Activated T-cell treated with anti-CD3 and anti-CD28 coated beads for 4 hours (primary cell): Measurements from ENCODE around the gene DDX10.
"Not testable (repeated sequence)": the region's sequence is repeated elsewhere in the genome, so short reads cannot be mapped to it uniquely, and the experiment has no call there.

Experiments
- DNase-seq: peaks from one replicate; pipeline ENCODE4 v3.0.0-alpha.2; 2020

DDX10 gene

DNA sequence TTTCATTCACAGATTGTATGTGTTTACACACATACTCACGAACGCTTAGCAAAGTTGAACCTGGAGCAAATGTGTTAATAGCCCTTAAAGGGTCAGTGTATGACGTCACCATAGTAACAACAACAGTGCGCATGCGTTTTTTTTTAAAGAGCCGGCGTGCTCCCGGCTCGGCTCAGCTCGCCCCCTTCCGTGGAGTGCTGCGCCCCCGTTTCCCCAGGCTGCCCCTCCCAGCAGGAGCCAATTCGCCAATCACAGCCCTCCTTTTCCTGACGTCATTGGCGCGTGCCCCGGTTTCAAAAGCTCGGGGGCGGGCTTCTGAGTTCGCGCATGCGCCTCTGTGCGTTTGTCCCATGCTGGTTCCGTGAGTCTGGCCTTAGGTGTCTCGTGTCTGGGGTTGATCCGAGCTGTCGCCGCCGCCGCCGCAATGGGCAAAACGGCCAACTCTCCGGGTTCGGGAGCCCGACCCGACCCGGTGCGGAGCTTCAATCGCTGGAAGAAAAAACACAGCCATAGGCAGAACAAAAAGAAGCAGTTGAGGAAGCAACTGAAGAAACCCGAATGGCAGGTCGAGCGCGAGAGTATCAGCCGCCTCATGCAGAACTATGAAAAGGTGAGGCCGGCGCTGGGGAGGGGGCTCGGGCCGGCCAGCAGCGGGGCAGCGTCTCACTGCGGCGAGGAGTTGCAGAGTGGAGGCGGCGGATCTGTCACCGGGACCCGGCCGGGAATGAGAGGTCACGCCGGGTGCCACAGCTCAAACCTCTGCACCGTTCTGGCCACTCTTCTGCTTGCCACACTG is at the start of gene DDX10:
DDX10 (plus strand) TSS at position 340 of the 796 bp plus-strand sequence; CDS start at position 425, 85 bp downstream.
- peak; percentile 98 for DNase-seq

DNA sequence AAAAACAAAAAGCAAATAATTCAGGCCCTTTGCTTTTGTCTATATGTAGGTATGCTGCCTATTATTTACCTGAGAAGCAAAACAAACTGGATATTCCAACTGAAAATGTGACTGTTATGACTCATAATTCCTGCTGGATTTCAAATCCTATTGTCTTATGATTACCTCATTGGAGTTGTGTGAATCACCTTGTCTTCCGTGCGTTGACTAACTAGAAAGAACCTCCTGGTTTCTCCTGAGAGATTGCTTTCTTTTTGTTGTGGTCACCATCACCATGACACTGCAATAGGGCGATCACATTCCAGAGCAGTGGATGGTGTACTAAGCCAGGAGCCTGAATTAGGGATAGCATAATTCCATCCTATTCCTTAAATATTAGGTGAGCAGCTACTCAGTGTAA is 48.3 kb upstream of the DDX10 start:
- DNase-seq = no peak

DNA sequence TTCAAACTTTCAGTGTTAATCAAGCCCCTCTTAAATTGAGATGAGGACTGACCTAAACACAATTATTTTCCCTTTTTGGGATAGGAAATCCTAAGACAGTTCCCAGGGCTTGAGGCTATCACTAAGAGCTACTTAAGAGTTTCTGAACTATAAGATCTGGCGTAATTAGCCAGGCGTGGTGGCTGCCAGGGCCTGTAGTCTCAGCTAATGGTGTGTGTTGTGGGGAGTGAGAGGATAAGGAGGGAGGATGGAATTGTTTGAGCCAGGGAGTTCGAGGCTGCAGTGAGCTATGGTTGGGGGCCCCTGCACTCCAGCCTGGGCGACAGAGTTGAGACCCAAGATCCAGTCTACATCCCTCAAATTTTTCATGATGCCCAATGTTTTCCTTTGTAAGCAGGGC is 47.8 kb upstream of the DDX10 start:
- no peak for DNase-seq

DNA sequence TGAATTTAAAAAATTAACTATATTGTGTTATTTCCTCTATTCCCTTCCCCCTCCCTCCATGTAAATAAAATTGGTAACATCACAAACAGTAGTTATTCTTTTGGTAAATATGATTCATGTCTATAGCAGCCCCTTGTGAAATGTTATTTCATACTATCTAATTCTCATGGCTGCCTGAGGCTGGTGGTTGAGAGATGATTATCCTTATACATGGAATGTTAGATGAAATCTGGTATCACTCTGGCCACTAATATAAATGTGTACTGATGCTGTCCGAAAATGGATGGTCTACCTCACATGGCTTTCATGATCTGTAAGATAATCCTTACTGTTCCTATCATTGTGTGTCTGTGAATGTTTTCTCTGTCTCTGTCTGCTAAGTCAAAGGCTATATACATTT is 46.3 kb upstream of the DDX10 start:
- no peak for DNase-seq

DNA sequence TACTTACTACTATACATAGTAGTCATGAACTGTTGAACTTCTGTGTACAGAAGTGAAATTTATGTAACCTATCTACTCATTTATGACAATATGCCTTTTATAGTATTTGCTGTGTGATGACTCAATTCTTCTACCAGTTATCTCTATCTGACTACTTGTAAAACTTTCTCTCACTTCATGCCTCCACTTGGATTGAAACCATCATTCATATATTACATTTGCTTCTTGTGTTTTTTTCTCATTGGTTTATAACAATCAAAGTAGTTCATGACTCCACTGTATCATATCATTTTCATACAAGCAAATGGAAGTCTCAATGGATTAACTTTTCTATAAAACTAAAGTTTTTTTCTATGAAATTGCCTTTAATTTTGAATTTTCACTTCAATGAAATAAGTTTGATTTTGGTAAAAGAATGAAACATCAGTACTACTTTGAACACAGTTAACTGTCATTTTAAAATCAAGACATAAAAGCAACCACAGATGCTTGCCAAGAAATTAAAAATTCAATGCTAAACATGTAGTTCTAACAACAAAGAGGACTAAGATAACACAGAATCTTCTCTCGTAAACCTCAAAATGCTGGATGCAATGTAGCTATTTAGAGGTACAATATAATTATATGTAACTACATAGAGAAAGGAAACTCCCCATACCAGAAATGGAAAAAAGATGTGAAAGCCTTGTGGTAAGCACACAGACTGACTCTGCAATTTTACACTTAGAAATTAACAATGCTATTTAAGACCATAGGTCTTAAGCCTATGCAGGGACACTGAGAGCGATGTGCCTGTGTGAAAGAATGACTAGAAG is 43.7 kb upstream of the DDX10 start:
- DNase-seq = no peak

DNA sequence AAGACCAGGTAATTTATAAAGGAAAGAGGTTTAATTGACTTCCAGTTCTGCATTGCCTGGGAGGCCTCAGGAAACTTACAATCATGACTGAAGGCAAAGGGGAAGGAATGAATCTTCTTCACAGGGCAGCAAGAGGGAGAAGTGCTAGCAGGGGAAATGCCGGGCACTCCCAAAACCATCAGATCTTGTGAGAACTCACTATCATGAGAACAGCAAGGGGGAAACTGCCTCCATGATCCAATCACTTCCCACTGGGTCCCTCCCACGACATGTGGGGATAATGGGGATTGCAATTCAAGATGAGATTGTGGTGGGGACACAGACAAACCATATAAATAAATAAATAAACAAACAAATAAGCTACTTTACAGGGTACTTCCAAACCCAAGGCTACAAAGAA is 42.5 kb upstream of the DDX10 start:
- no peak for DNase-seq

DNA sequence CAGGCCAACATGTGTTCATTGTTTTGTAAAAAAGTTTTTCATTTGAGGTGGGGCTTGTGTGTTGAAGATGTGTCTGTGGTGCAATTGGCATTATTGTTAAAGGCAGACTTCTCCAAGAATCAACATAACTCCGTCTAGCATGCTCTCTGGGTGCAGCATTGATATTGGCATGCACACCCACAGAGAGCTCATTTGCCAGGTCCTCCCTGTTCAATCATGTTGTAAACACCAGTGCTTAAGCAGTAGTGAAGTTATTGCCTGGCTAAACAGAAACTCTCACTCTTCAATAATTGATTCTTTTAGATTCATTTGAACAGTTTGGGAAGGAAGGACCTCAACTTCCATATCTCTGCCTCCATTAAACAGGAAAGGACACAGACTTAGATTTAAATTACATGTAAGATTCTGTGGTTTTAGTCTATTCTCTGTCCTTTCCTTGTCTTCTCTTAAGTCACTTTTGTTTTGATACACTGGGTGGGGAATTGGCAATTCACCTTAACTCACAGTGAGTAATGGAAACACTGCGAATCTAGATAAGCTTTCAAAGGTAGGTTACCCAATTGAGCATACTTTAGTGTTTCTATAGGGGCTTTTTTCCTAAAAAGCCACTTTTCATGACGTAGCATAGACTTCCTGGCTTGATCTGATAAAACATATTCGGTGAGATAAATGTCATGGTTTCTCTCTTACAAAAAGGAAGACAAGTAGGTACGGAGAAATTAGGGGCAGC is 40.5 kb upstream of the DDX10 start:
- no peak for DNase-seq

DNA sequence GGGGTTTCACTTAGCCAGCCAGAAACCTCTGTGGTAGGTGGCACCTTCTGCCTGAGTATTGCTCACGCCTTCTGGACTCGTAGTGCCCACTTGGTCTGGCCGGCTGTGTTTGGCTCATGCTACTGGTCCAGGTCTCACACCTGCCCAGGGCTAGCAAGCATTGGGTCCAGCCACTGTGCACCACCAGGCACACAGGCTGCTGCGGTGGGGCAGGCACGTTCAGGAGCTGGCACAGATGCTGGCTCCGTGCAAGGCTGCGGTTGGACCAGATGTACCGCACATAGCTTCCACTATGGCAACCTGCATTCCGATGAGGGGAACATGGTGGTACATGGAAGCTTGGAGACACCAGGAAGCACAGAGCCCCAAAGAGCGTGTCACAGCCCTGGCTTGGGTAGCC is 36.5 kb upstream of the DDX10 start:
- no peak for DNase-seq

DNA sequence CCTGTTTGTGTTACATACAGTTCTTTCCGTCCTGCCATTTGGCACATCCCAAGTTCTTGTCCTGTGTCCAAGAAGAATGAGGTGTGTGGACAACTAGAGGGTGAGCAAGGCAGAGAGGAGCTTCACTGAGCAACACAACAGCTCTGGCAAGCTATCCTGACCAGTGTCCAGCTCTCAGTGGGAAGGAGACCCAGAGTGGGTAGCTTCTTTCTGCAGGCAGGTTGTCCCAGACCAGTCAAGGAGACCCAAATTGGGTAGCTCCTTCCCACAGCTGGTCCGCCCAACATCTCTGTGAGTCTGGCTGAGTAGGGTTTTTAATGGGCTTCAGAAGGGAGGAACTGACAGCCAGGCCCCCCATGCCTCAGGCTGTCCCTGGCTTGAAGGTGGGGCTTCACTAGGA is 36.1 kb upstream of the DDX10 start:
- no peak for DNase-seq

DNA sequence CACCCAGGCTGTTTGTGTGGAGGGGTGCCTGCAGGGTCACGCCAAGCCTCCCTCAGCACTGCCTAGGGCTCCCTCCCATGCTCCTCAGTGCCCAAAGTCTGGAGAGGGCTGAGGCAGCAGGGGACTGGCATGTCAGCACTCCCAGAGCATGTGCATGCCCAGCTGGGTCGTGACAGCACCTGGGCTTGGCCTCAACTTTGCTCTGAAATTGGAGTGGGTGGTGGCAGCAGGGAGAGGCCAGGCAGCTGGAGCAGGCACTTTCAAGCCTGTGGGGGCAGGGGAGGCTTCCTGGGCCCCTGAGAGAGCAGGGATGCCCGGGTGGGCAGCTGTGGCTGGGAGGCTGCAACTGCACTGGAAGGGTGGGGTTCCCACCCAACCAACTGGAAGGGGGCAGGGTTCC is 35.6 kb upstream of the DDX10 start:
- DNase-seq = no peak

DNA sequence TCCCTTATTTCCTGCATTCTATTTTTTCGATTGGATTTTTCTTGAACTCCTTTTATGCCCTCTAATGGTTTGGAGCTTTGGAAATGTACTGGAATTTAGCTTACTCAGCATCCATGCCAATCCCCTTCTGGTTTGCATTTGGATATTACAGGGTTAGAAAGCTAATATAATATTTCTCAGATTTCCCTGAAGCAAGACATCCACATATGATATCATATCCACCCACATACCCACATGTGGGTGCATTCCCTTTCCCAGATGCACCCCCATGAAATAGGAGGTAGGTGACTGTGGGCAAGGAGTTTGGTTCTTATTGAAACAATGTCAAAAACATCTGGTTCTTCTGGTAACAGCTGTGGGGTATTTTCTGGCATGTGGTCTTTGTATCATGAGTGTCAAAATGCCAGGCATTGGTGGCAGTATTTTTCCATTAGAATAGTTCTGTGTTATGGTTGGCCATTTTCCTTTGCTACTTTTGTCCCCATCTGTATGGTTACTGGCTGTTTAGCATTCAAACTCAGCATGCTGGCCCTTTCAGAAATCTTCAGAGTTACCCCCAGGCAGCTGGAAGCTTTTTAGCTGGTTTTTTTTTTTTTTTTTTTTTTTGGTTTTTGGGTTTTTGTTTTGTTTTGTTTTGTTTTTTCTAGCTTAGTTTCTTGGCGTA is 32.7 kb upstream of the DDX10 start:
- no peak for DNase-seq

DNA sequence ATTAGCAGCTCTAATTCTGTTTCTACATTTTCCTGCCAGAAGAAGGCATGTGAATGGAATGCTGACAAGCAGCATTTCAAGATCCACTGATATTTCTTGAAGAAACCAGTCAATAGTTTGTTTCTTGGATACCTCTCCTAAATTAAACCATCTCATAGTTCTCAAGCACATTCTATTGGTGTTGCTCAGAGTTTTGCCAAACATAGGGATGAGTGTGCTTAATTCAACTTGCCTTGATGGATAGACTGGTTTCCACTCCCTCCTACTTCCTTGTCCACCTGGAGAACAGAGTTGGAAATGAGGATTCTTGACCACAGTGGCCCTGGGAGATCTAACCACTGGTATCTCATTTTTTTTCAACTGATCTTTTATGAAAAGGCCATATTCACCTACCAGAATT is 29.8 kb upstream of the DDX10 start:
- DNase-seq = no peak

DNA sequence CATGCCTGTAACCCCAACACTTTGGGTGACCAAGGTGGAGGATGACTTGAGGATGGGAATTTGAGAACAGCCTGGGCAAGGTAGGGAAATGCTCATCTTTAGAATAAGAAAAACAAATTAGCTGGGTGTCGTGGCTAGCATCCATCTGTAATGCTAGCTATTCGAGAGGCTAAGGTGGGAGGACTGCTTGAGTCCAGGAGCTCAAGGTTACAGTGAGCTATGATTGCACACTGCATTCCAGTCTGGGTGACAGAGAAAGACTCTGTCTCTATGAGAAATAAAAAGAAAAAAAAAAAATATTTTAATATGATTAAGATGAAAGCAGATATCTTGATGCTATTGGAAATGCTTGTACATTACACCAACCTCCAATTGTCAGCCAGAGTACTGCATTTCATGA is 28.6 kb upstream of the DDX10 start:
- no peak for DNase-seq

DNA sequence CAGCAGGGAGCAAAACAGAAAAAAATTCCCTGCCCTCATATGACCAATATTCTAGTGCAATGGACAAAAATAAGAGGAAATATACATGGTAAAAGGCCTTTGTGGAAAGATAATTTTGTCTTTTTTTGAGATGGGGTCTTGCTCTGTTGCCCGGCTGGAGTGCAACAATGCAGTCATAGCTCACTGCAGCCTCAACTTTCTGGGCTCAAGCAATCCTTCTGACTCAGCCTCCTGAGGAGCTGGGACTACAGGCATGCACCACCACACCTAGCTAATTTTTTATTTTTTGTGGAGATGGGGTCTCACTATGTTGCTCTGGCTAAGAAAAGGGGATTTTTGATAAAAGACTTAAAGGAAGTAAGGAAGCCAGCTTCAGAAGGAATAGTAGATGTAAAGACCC is 25.7 kb upstream of the DDX10 start:
- no peak for DNase-seq

DNA sequence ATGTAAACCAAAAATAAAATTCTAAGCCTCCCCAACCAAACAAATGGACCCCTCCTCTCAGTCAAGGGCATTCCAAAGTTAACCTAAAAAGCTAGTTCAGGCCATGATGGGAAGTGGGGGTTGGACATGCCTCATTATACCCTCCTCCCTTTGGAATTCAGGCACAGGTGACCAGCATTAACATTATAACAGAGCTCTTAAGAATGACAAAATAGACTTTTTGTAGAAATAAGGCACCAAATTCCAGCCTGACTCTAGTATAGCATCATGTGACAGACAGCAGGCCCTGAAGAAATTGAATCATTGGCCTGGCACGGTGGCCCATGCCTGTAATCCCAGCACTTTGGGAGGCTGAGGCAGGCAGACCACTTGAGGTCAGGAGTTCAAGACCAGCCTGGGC is 23.1 kb upstream of the DDX10 start:
- not testable (repeated sequence) for DNase-seq

DNA sequence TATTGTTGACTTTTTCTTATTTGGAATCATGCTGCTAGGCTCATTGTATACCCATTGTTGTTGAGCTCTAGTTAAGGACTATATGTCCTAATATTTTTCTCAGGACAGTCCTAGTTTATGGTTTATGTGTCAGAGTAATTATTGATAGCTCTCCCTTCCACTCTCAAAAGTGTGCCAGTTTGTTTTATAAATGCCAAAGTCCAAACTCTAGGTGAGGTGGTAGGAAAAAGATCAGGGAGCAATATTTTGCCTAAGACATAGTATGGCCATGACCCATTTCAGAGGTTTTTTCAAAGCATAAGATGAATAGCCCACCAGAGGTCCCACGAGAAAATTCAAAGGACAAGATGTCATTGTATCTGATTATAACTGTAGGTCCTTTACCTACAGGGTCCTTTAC is 20.9 kb upstream of the DDX10 start:
- no peak for DNase-seq

DNA sequence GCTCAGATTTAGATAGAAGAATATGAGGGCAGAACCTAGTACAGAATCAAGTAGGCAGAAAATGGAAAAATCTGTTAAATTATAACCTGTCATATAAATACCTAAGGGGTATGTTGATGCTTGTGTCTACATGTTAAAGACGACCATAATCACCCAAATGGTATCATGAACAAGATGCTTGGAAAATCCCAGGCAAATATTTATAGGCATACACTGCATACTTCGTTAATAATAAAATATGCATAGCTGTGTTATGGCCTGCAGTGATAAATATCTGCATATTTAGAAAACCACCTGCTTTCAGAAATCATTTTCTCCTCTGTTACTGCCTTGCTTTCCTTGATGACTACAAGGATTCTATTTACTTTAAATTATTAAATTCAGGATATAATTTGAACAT is 18.9 kb upstream of the DDX10 start:
- DNase-seq = no peak

DNA sequence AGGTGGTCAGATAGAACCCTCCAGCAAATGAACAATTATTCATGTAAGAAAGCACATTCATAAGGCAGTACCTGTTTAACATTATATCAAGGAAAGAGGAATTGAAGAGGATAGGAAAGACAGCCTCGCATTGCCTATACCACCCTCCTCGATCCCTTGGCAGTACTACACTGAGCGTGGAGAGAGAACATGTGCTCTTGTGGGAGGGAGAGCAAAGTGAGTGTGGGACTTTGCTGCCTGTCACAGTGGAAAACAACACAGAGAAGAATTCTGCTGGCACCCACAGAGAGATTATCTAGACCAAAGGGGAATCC is 17.5 kb upstream of the DDX10 start:
- no peak for DNase-seq

DNA sequence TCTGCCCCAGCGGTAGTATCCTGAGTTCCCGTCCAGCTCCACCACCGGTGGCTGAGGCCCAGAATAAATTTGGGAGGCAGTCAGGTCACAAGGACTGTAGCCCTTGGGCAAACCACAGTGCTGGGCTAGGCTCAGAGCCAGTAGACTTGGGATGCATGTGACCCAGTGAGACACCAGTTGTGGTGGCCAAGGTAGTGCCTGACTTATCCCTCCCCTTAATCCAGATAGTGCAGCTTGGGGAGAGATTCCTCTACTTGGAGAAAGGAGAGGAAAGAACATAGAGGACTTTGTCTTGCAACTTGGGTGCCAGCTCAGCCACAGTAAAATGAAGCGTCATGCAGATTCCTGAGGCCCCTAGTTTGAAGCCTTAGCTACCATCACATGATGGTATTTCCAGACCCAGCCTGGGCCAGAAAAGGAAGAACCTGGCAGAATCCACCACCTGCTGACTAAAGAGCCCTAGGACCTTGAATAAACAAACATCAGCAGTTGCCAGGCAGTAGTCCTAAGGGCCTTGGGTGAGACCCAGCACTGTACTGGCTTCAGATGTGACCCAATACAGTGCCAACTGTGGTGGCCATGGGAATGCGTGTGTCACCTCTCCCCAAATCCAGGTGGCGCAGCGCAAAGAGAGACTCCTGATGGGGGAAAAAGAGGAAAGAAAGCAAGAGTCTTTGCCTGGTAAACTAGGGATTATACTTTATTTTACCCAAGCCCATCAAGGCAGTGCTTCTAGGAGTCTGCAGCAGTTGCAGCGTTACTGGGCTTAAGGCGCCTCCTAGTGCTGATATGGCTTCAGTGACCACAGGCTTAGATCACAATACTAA is 17.0 kb upstream of the DDX10 start:
- DNase-seq = peak; percentile 43

DNA sequence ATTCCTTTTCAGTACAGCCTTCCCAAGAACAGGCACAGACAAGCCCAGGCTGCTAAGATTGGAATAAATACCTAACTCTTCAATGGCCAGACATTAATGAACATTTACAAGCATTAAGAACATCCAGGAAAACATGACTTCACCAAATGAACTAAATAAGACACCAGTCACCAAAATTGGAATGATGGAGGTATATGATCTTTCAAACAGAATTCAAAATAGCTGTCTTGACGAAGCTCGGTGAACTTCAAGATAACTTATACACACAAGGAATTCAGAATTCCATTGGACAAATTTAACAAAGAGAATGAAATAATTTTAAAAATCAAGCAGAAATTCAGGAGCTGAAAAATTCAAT is 16.4 kb upstream of the DDX10 start:
- no peak for DNase-seq

DNA sequence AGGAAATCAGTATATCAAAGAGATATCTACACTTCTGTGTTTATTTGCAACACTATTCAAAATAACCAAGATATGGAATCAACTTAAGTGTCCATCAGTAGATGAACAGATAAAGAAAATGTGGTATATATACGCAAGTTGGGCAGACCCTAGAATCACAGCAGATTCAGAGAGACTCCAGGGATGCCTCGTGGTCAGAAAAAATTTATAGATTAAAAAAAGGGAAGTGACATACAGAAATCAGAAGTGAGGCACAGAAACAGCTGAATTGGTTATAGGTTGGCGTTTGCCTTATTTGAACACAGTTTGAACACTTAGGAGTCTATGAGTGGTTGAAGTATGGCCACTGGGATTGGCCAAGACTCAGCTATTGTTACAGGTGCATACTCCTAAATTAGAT is 10.8 kb upstream of the DDX10 start:
- DNase-seq = not testable (repeated sequence)

DNA sequence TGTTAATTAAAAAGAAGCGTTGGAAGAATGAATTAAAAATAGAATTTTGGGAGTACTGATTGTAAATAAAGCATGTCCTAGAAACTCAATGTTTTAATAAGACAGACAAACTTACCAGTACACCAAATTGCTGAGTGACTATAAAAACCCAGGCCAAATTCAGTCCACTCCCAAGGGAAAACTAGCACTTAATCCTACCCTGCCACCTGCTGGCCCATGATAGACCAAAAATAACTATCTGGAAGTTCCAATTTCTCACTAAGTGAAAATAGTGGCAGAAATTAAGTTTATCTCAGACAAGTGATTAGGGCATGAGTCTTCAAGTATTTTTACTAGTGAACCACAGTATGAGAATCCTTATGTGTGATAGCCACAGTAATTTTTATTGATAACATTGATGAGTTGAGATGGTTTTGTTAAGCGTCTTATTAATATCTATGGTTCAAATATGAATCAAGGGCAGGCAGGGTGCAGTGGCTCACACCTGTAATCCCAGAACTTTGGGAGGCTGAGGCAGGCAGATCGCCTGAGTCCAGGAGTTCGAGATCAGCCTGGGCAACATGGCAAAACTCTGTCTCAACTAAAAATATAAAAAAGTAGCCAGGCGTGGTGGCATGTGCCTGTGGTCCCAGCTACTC is 9.8 kb upstream of the DDX10 start:
- no peak for DNase-seq
